ENCODE measurements around the gene PABPN1. TPM values are rescaled to one million over a fixed set of nuclear protein-coding genes. Genes with fewer than 3 reads are reported as not detected.

PABPN1 gene
- total and polyA plus RNA-seq, 2 of the 13 experiments (the other 11 are each of a cell fraction or from before 2014, with no cell fraction given) = 233 to 524 TPM

DNA sequence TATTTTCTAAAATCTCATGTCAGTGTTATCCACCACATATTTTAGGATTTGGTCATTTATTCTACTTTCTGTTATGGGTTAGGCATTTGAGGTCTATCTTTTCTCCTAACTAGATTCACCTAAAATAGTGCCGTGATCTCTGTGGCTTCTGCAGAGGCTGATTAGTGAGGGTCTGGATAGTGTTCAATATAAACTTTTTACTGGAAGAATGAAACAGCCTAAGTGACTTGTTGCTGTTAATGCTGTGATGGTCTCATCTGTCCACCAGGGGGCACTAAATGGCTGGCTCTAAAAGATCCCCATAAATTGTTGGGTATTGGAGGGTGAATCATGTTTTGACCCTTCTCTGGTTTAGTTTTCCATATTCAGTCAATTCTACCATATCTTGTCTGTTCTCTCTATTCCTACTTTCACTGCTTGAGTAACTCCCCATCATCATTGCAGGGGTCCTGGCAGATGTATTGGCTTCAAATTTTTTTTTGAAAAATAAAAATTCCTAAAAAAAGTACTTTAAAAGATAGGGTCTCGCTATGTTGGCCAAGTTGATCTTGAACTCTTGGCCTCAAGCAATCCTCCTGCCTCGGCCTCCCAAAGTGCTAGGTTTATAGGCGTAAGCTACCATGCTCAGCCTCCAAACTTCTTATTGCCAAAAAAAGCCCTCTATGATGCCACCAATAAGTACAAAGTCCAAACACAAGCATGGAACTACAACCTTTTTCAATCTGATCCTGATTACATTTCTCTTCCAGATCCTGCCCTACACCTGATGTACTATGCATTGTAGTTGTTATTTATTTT is 6.9 kb downstream of the PABPN1 start (continued):
- TF ChIP-seq ZNF260 (CRISPR knock-in tag; IDR thresholded peaks at IDR 0.05; ENCODE audit: borderline replicate concordance, low read depth) (no peak), DPF2 (CRISPR knock-in tag; IDR thresholded peaks at IDR 0.05; ENCODE audit: borderline replicate concordance, low read depth) (no peak), CCAR2 (optimal IDR thresholded peaks at IDR 0.05; ENCODE audit: low read depth, low read length) (no peak), ZNF354B (CRISPR knock-in tag; IDR thresholded peaks at IDR 0.05) (peak; percentile 92; the same call in 1 of the 2 replicates), MIER2 (CRISPR knock-in tag; IDR thresholded peaks at IDR 0.05) (0 out of 2 replicates have a peak, but pooled peaks have one; percentile 37), KDM2A (CRISPR knock-in tag; IDR thresholded peaks at IDR 0.05; ENCODE audit: borderline replicate concordance, low read depth) (peak; percentile 44; the same call in 1 of the 2 replicates), ZMYM4 (CRISPR knock-in tag; IDR thresholded peaks at IDR 0.05) (no peak)
- TF ChIP-seq, protein P1, sequence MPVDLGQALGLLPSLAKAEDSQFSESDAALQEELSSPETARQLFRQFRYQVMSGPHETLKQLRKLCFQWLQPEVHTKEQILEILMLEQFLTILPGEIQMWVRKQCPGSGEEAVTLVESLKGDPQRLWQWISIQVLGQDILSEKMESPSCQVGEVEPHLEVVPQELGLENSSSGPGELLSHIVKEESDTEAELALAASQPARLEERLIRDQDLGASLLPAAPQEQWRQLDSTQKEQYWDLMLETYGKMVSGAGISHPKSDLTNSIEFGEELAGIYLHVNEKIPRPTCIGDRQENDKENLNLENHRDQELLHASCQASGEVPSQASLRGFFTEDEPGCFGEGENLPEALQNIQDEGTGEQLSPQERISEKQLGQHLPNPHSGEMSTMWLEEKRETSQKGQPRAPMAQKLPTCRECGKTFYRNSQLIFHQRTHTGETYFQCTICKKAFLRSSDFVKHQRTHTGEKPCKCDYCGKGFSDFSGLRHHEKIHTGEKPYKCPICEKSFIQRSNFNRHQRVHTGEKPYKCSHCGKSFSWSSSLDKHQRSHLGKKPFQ (CRISPR knock-in tag; IDR thresholded peaks at IDR 0.05; ENCODE audit: insufficient replicate concordance) = peak; percentile 85
- TF ChIP-seq, protein P2, sequence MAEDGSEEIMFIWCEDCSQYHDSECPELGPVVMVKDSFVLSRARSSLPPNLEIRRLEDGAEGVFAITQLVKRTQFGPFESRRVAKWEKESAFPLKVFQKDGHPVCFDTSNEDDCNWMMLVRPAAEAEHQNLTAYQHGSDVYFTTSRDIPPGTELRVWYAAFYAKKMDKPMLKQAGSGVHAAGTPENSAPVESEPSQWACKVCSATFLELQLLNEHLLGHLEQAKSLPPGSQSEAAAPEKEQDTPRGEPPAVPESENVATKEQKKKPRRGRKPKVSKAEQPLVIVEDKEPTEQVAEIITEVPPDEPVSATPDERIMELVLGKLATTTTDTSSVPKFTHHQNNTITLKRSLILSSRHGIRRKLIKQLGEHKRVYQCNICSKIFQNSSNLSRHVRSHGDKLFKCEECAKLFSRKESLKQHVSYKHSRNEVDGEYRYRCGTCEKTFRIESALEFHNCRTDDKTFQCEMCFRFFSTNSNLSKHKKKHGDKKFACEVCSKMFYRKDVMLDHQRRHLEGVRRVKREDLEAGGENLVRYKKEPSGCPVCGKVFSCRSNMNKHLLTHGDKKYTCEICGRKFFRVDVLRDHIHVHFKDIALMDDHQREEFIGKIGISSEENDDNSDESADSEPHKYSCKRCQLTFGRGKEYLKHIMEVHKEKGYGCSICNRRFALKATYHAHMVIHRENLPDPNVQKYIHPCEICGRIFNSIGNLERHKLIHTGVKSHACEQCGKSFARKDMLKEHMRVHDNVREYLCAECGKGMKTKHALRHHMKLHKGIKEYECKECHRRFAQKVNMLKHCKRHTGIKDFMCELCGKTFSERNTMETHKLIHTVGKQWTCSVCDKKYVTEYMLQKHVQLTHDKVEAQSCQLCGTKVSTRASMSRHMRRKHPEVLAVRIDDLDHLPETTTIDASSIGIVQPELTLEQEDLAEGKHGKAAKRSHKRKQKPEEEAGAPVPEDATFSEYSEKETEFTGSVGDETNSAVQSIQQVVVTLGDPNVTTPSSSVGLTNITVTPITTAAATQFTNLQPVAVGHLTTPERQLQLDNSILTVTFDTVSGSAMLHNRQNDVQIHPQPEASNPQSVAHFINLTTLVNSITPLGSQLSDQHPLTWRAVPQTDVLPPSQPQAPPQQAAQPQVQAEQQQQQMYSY (CRISPR knock-in tag; IDR thresholded peaks at IDR 0.05) = no peak
- TF ChIP-seq, protein P3, sequence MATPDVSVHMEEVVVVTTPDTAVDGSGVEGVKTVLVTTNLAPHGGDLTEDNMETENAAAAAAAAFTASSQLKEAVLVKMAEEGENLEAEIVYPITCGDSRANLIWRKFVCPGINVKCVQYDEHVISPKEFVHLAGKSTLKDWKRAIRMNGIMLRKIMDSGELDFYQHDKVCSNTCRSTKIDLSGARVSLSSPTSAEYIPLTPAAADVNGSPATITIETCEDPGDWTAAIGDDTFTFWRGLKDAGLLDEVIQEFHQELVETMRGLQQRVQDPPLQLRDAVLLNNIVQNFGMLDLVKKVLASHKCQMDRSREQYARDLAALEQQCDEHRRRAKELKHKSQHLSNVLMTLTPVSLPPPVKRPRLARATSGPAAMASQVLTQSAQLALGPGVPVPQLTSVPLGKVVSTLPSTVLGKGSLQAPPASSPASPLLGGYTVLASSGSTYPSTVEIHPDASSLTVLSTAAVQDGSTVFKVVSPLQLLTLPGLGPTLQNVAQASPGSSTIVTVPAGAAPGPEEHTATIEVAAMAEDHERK (CRISPR knock-in tag; IDR thresholded peaks at IDR 0.05; ENCODE audit: low read depth) = no peak
- TF ChIP-seq, protein P4, sequence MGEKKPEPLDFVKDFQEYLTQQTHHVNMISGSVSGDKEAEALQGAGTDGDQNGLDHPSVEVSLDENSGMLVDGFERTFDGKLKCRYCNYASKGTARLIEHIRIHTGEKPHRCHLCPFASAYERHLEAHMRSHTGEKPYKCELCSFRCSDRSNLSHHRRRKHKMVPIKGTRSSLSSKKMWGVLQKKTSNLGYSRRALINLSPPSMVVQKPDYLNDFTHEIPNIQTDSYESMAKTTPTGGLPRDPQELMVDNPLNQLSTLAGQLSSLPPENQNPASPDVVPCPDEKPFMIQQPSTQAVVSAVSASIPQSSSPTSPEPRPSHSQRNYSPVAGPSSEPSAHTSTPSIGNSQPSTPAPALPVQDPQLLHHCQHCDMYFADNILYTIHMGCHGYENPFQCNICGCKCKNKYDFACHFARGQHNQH (CRISPR knock-in tag; IDR thresholded peaks at IDR 0.05) = 0 out of 2 replicates have a peak, but pooled peaks have one; percentile 42
- TF ChIP-seq, protein P5, sequence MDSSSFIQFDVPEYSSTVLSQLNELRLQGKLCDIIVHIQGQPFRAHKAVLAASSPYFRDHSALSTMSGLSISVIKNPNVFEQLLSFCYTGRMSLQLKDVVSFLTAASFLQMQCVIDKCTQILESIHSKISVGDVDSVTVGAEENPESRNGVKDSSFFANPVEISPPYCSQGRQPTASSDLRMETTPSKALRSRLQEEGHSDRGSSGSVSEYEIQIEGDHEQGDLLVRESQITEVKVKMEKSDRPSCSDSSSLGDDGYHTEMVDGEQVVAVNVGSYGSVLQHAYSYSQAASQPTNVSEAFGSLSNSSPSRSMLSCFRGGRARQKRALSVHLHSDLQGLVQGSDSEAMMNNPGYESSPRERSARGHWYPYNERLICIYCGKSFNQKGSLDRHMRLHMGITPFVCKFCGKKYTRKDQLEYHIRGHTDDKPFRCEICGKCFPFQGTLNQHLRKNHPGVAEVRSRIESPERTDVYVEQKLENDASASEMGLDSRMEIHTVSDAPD (CRISPR knock-in tag; IDR thresholded peaks at IDR 0.05) = 0 out of 2 replicates have a peak, but pooled peaks have one; percentile 50
- TF ChIP-seq, protein P6, sequence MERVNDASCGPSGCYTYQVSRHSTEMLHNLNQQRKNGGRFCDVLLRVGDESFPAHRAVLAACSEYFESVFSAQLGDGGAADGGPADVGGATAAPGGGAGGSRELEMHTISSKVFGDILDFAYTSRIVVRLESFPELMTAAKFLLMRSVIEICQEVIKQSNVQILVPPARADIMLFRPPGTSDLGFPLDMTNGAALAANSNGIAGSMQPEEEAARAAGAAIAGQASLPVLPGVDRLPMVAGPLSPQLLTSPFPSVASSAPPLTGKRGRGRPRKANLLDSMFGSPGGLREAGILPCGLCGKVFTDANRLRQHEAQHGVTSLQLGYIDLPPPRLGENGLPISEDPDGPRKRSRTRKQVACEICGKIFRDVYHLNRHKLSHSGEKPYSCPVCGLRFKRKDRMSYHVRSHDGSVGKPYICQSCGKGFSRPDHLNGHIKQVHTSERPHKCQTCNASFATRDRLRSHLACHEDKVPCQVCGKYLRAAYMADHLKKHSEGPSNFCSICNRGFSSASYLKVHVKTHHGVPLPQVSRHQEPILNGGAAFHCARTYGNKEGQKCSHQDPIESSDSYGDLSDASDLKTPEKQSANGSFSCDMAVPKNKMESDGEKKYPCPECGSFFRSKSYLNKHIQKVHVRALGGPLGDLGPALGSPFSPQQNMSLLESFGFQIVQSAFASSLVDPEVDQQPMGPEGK (CRISPR knock-in tag; IDR thresholded peaks at IDR 0.05) = peak; percentile 31; the same call in 1 of the 2 replicates
